ENCODE measurements around the gene TSGA10. TPM values are rescaled to one million over a fixed set of nuclear protein-coding genes. Genes with fewer than 3 reads are reported as not detected.

TSGA10 gene
- total RNA-seq, 1 experiment from 2014 or later: 8.4 TPM

Small RNAs within 50 kb of the gene (small RNA-seq; reads per million reads assigned to genes)
- not detected for gene AC092587.1

Other genes with a start within 250 kb of the TSGA10 start
- gene CRACDL, start 218.7 kb downstream of the TSGA10 start, total RNA-seq (2014; rRNA removed; shearing (Covaris generic)): 7.6 and 9.5 TPM in 2 replicates
- 4.6 and 4.9 TPM in 2 replicates for gene C2orf15, start 13.2 kb downstream of the TSGA10 start, total RNA-seq (2014; rRNA removed; shearing (Covaris generic))
- gene LIPT1, start within 50 bp of the TSGA10 start, total RNA-seq (2014; rRNA removed; shearing (Covaris generic)): 2.8 and 6.4 TPM in 2 replicates
- gene MITD1, start 26.1 kb upstream of the TSGA10 start, total RNA-seq (2014; rRNA removed; shearing (Covaris generic)): 14.5 and 15.5 TPM in 2 replicates
- 23.5 and 26.2 TPM in 2 replicates for gene MRPL30, start 26.2 kb upstream of the TSGA10 start, total RNA-seq (2014; rRNA removed; shearing (Covaris generic))
- not detected in 2 replicates for gene LYG2, start 100.7 kb upstream of the TSGA10 start, total RNA-seq (2014; rRNA removed; shearing (Covaris generic))
- 0.08 TPM in 1 of 2 replicates, not detected in the other for gene LYG1, start 146.3 kb upstream of the TSGA10 start, total RNA-seq (2014; rRNA removed; shearing (Covaris generic))
- 22.4 and 22.8 TPM in 2 replicates for gene TXNDC9, start 181.4 kb upstream of the TSGA10 start, total RNA-seq (2014; rRNA removed; shearing (Covaris generic))
- gene EIF5B, start 182.4 kb upstream of the TSGA10 start, total RNA-seq (2014; rRNA removed; shearing (Covaris generic)): 13.6 and 14.5 TPM in 2 replicates

Measured in HT-29 (cell line).